ENCODE data around the gene FCHSD2. TPM values are rescaled to one million over a fixed set of nuclear protein-coding genes. Genes with fewer than 3 reads are reported as not detected.

The FCHSD2 gene
- total RNA-seq, 2 donors from 2014 or later: 12.1 to 20.9 TPM

- Histone ChIP-seq H3K27ac (no peak overlapping the region), H3K4me1 (peaks cover 8% of the 10 kb centered on the region), H3K4me3 (no peak overlapping the region), H3K27me3 (no peaks in the 10 kb centered on the region), H3K36me3 (no peaks in the 10 kb centered on the region), H3K9me3 (no peaks in the 10 kb centered on the region), H3K9ac (ENCODE audit: low read depth in 2 of 2, low read length in 2 of 2) (no peak overlapping the region)
- no peak for DNase-seq
- no peak for TF ChIP-seq CTCF (IDR thresholded peaks at IDR 0.05)
- intact Hi-C loops (cut with DNase I): no loop called here
Measured at GRCh38 chr11:72823105-72823804, 318.9 kb downstream of the FCHSD2 start.

GRCh38 chr11:72821920-72822799 is 320.0 kb downstream of the FCHSD2 start:
- peaks cover 8% of the 10 kb centered on the region for H3K4me1 ChIP-seq
- peak overlapping the region; percentile 16 for H3K27ac ChIP-seq
- peak; percentile 92 for DNase-seq
- peak overlapping the region; percentile 70 to 72 for H3K9ac ChIP-seq (ENCODE audit: low read depth in 2 of 2, low read length in 2 of 2)
- no peaks in the 10 kb centered on the region for H3K9me3 ChIP-seq
- peak overlapping the region; percentile 45 for H3K4me3 ChIP-seq
- H3K36me3 ChIP-seq: no peaks in the 10 kb centered on the region
- no peaks in the 10 kb centered on the region for H3K27me3 ChIP-seq
- no peak for TF ChIP-seq CTCF (IDR thresholded peaks at IDR 0.05)
- intact Hi-C loops (cut with DNase I): no loop called here

- Histone ChIP-seq H3K9me3 (no peaks in the 10 kb centered on the region), H3K27ac (peak overlapping the region; percentile 16), H3K9ac (ENCODE audit: low read depth in 2 of 2, low read length in 2 of 2) (peak overlapping the region; percentile 70 to 72), H3K4me1 (peaks cover 8% of the 10 kb centered on the region), H3K36me3 (no peaks in the 10 kb centered on the region), H3K27me3 (no peaks in the 10 kb centered on the region), H3K4me3 (peak overlapping the region; percentile 45)
- TF ChIP-seq CTCF (IDR thresholded peaks at IDR 0.05): no peak
- DNase-seq: peak; percentile 53
- intact Hi-C loops (cut with DNase I): no loop called here
Measured at GRCh38 chr11:72821221-72821919, 320.7 kb downstream of the FCHSD2 start.

- peaks cover 10% of the 10 kb centered on the region for H3K4me1 ChIP-seq
- no peak for DNase-seq
- H3K9me3 ChIP-seq: no peaks in the 10 kb centered on the region
- peak overlapping the region in 1 of 2 donors; percentile 21 for H3K9ac ChIP-seq (ENCODE audit: low read depth in 2 of 2, low read length in 2 of 2)
- no peak overlapping the region for H3K4me3 ChIP-seq
- no peaks in the 10 kb centered on the region for H3K36me3 ChIP-seq
- intact Hi-C loops (cut with DNase I): no loop called here
- no peak overlapping the region for H3K27ac ChIP-seq
- no peaks in the 10 kb centered on the region for H3K27me3 ChIP-seq
- no peak for TF ChIP-seq CTCF (IDR thresholded peaks at IDR 0.05)
Measured at GRCh38 chr11:72820439-72821139, 321.5 kb downstream of the FCHSD2 start.

GRCh38 chr11:72818971-72819370 is 323.1 kb downstream of the FCHSD2 start:
- DNase-seq: no peak
- H3K9ac ChIP-seq (ENCODE audit: low read depth in 2 of 2, low read length in 2 of 2): no peak overlapping the region
- no peaks in the 10 kb centered on the region for H3K27me3 ChIP-seq
- H3K4me1 ChIP-seq: peaks cover 13% of the 10 kb centered on the region
- H3K4me3 ChIP-seq: no peak overlapping the region
- TF ChIP-seq CTCF (IDR thresholded peaks at IDR 0.05): no peak
- H3K27ac ChIP-seq: no peak overlapping the region
- intact Hi-C loops (cut with DNase I): no loop called here
- no peaks in the 10 kb centered on the region for H3K9me3 ChIP-seq
- H3K36me3 ChIP-seq: no peaks in the 10 kb centered on the region

Data from colonic mucosa (tissue), 4 donors.